HepG2 (cell line): ENCODE measurements around the gene NCMAP. TPM values are rescaled to one million over a fixed set of nuclear protein-coding genes. Genes with fewer than 3 reads are reported as not detected.

Experiments used
- ARID5B ChIP-seq: IDR thresholded peaks from 2 replicates; pipeline ENCODE4 v1.4.0; 2020; ENCODE audit warnings: mild to moderate bottlenecking, missing genetic modification reagents
- CBX2 ChIP-seq, 2 experiments: fragments of 200-600 bp in 1 of 2; sonication (generic); formaldehyde crosslinking in 1 of 2; IDR thresholded peaks; 2 replicates each; pipeline versions ENCODE4 v1.7.0 to v1.8.1; 2018 to 2022; ENCODE audit warnings: low read depth in 2 of 2, low read length in 1 of 2, mild to moderate bottlenecking in 1 of 2, missing genetic modification reagents in 1 of 2
- DR1 ChIP-seq: sonication (generic); formaldehyde crosslinking; IDR thresholded peaks from 2 replicates; pipeline ENCODE4 v1.8.0; 2021; ENCODE audit warnings: mild to moderate bottlenecking, missing genetic modification reagents, inconsistent platforms
- GTF2F1 ChIP-seq: fragments of 150-350 bp; IDR thresholded peaks from 2 replicates; pipeline ENCODE4 v1.6.1; 2014; ENCODE audit warnings: low read length
- HMG20A ChIP-seq: IDR thresholded peaks from 2 replicates; pipeline ENCODE4 v1.6.1; 2016; ENCODE audit warnings: borderline replicate concordance
- KLF16 ChIP-seq, 2 experiments: sonication (generic) in 1 of 2; formaldehyde crosslinking in 1 of 2; IDR thresholded peaks; 2 replicates each; pipeline versions ENCODE4 v1.6.1 to v1.8.0; 2016 to 2023; ENCODE audit warnings: missing genetic modification reagents in 2 of 2, missing compliant biosample characterization in 1 of 2
- SIN3A ChIP-seq: IDR thresholded peaks from 2 replicates; pipeline ENCODE4 v1.6.1; 2011; ENCODE audit warnings: low read depth, mild to moderate bottlenecking, control low read depth, low read length, borderline replicate concordance
- SP1 ChIP-seq, 2 experiments: fragments of 450-650 bp in 1 of 2; sonication (generic) in 1 of 2; formaldehyde crosslinking in 1 of 2; IDR thresholded peaks; 2 replicates each; pipeline versions ENCODE4 v1.4.0 to v1.6.1; 2016 to 2020; ENCODE audit warnings: missing genetic modification reagents in 1 of 2
- TBX2 ChIP-seq: sonication (generic); formaldehyde crosslinking; IDR thresholded peaks from 2 replicates; pipeline ENCODE4 v1.5.0; 2020; ENCODE audit warnings: missing genetic modification reagents, mild to moderate bottlenecking, borderline replicate concordance
- ZFAT ChIP-seq: sonication (generic); formaldehyde crosslinking; conservative IDR thresholded peaks from 2 replicates; pipeline ENCODE4 v1.8.1; 2023; ENCODE audit warnings: missing genetic modification reagents, inconsistent platforms
- ZNF207 ChIP-seq: fragments of 450-650 bp; IDR thresholded peaks from 2 replicates; pipeline ENCODE4 v1.6.1; 2016; ENCODE audit warnings: antibody characterized with exemption, borderline replicate concordance
- ZSCAN21 ChIP-seq: sonication (generic); formaldehyde crosslinking; IDR thresholded peaks from 2 replicates; pipeline ENCODE4 v1.8.0; 2022; ENCODE audit warnings: mild to moderate bottlenecking, missing genetic modification reagents, moderate library complexity, borderline replicate concordance
- polyA plus RNA-seq, 8 experiments: library from polyadenylated mRNA; depleted of rRNA in 3 of 8; stranded (reverse) in 7 of 8; unstranded in 1 of 8; fragments of >200 nt; fragmentation: Illumina TruSeq in 4 of 8; extraction: Trizol in 4 of 8; gene quantifications; 2 replicates each; pipeline versions ENCODE4 v1.2.1 to v1.2.3, GENCODE V29; 2011 to 2016; ENCODE audit warnings: low read depth in 4 of 8, missing spikeins in 1 of 8, mixed read lengths in 1 of 8; ENCODE audit not compliant: insufficient read depth in 1 of 8
- total RNA-seq, 5 experiments: library from RNA; depleted of rRNA; stranded (reverse); fragments of >200 nt; fragmentation: Illumina TruSeq; extraction: Trizol; gene quantifications; 2 replicates each; pipeline ENCODE4 v1.2.3, GENCODE V29; 2016; ENCODE audit warnings: low read depth in 1 of 5
- TF ChIP-seq, protein P1 (sequence below): sonication (generic); formaldehyde crosslinking; IDR thresholded peaks from 2 replicates; pipeline ENCODE4 v1.4.0; 2020; ENCODE audit warnings: missing genetic modification reagents, borderline replicate concordance

The NCMAP gene
- total and polyA plus RNA-seq, 2 of the 13 experiments (the other 11 are each of a cell fraction or from before 2014, with no cell fraction given) = 2.7 to 20.0 TPM

DNA sequence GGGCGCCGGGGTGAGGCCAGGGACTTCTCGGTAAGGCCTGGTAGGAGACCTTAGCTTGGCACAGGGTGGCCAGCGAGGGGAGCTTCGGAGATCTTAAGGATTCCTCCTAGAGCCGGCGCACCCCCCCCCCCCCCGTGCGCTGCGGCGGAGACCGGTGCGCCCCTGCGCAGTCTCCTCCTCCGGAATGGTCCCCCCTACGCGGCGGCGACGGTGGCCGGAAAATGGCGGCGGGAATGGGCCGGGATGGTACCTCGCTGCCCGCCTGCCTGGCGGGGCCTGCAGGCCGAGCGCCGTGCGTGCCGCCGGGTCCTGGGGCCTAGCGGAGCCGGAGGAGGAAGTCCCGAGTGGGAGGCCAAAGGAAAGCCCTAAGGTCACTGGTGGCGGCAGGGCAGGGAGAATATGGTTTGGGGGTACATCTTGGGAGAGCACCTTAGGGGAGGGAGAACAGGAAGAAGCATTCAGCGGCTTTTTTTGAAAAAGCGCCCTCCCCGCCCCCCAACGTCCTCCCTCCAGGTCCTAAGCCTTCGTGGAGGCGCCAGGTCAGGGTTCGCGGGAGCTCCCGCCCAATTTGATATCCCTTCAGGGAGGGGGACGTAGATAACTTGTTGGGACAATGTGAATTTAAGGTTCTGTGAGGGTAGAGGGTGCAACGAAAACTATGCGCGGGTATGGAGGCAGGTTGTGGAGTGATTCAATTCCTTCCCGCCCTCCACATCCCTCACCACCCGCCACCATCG is 87.6 kb downstream of the NCMAP start (continued):
- TF ChIP-seq KLF16 (CRISPR knock-in tag; IDR thresholded peaks at IDR 0.05) (no peak), CBX2 (IDR thresholded peaks at IDR 0.05; ENCODE audit: low read depth, low read length) (no peak), CBX2 (CRISPR knock-in tag; IDR thresholded peaks at IDR 0.05; ENCODE audit: low read depth) (no peak), TBX2 (CRISPR knock-in tag) (peak; percentile 61), HMG20A (no peak), ZSCAN21 (no peak), SIN3A (0 out of 2 replicates have a peak, but pooled peaks have one; percentile 2), GTF2F1 (no peak), ZNF207 (no peak), ZFAT (CRISPR knock-in tag) (no peak), SP1 (IDR thresholded peaks at IDR 0.05) (no peak), SP1 (CRISPR knock-in tag; IDR thresholded peaks at IDR 0.05) (no peak), DR1 (no peak), ARID5B (no peak)
- TF ChIP-seq, protein P1, sequence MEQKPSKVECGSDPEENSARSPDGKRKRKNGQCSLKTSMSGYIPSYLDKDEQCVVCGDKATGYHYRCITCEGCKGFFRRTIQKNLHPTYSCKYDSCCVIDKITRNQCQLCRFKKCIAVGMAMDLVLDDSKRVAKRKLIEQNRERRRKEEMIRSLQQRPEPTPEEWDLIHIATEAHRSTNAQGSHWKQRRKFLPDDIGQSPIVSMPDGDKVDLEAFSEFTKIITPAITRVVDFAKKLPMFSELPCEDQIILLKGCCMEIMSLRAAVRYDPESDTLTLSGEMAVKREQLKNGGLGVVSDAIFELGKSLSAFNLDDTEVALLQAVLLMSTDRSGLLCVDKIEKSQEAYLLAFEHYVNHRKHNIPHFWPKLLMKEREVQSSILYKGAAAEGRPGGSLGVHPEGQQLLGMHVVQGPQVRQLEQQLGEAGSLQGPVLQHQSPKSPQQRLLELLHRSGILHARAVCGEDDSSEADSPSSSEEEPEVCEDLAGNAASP (CRISPR knock-in tag) = no peak
